GM12873 (cell line): ENCODE measurements around the gene IFNA7.
"Not testable (repeated sequence)": the region's sequence is repeated elsewhere in the genome, so short reads cannot be mapped to it uniquely, and the experiment has no call there.

Experiments used
- CTCF ChIP-seq: IDR thresholded peaks from 2 replicates; pipeline ENCODE4 v1.5.1; 2012; ENCODE audit warnings: low read depth, mild to moderate bottlenecking, moderate library complexity, low read length, control low read depth; ENCODE audit not compliant: insufficient read depth; ENCODE audit errors: missing control alignments

Gene IFNA7

DNA sequence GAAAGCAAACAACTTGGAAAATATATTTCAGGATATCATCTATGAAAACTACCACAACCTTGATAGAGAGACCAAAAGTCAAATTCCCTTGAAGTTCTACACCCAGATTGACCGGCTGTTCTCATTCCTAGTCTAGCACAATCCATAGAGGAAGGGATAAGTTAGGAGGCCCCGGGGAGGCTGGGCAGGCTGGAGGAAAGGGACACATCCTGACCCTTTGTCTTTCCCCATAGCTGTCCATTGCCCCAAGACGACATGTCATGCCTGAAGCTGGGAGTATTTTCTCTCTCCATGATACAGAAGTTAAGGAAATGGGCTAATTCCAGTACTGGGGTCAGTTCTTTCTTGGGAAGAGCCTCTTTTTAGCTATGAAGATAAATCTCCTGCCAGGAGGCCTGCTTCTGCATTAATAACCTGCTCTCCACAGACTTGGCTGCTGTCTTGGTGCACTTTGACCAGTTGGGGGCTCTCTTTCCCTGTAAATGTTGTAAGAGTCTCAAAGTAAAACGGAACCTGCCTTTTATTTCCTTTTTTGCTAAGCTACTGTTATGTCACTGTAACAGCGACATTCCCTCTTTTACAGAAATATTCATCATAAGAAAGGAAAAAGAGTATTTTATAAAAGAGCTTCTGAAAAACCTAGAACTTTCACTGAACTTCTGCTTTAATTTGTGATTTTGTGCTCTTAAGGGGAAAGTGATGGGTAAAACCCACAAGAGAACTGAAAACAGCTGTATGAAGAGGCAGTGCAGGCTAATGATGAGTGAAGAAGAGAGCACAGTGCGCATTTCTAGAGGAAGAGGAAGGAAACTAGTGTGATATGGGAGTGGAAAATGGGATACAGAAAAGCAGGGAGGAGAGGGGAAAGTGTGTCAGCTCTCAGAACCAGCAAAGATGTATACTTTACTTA, 6.9 kb downstream of the IFNA7 start:
- peak; percentile 65 for TF ChIP-seq CTCF

DNA sequence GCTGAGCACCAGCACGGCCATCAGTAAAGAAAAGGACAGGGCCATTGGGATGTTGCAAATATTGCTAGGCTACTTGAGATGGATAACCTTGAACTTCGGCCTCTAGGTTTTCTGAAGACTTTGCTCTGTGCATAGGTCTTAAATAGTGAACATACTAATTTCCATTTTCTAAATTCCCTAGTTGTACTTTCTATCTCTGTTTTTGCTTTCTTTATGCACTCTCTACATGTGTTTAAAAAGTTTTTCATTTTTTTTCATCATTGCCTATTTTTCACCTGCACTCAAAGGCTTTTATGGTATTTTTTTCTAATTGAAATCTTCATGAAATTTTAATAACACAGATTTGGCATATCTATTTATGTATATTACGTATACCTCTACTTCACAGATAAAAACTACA, 14.5 kb downstream of the IFNA7 start, which contains the start of gene IFNA4:
TSS of gene IFNA4 (minus strand) at position 101 of the 400 bp plus-strand sequence. CDS start at position 45, 56 bp downstream.
- TF ChIP-seq CTCF, result not testable (repeated sequence)

GRCh38 chr9:21182810-21183736, 18.9 kb downstream of the IFNA7 start:
- TF ChIP-seq CTCF, result peak; percentile 63

DNA sequence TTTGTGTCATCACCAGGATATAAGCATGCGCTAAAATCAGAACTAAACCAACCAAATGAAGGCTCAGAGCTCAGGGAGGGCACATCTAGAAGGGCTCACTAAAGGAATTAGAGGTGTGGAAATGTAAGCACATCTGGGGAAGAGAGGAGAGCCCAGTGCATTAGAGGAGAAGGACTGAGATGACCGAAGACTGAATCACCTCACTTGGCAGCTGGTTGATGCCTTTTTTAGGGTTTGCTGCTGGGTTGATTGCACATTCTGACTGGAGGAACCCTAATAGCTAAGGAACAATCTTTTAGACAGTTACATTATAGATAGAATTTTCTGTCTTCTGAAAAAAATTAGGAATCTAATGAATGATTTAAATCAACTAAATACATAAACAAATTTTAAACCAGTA, 27.3 kb downstream of the IFNA7 start:
- no peak for TF ChIP-seq CTCF

- no peak for TF ChIP-seq CTCF
Observed at GRCh38 chr9:21172156-21172555, 29.8 kb downstream of the IFNA7 start.

- TF ChIP-seq CTCF, result no peak
Observed at GRCh38 chr9:21171351-21171750, 30.7 kb downstream of the IFNA7 start.

GRCh38 chr9:21166560-21166959, 35.4 kb downstream of the IFNA7 start, which contains the start of gene IFNA21:
Gene IFNA21, minus strand, starts transcription at chr9:21166660. Its CDS starts 48 bp downstream, at chr9:21166612.
- not testable (repeated sequence) for TF ChIP-seq CTCF
